ENCODE data around the gene UGDH.

UGDH gene

GRCh38 chr4:39451423-39452023 lies 75.7 kb downstream of the UGDH start:
- ATAC-seq: no peak

- no peak for ATAC-seq
These were observed 76.6 kb downstream of the UGDH start for GRCh38 chr4:39450618-39451017.
